Suprapubic skin (tissue), 4 donors: Measurements from ENCODE around the gene PACSIN2. TPM values are rescaled to one million over a fixed set of nuclear protein-coding genes. Genes with fewer than 3 reads are reported as not detected.

Experiments
- DNase-seq, 2 donors: peaks; one replicate each; pipeline ENCODE4 v3.0.0-alpha.2; 2019; ENCODE audit warnings: low spot score in 2 of 2
- H3K27ac ChIP-seq: fragments of 200-600 bp; sonication (generic); one replicate; pipeline ENCODE4 v1.5.1; 2019
- H3K27me3 ChIP-seq: fragments of 200-600 bp; sonication (generic); one replicate; pipeline ENCODE4 v1.5.1; 2019
- H3K36me3 ChIP-seq: fragments of 200-600 bp; sonication (generic); one replicate; pipeline ENCODE4 v1.5.1; 2019
- H3K4me1 ChIP-seq: fragments of 200-600 bp; sonication (generic); one replicate; pipeline ENCODE4 v1.5.1; 2019
- H3K4me3 ChIP-seq: fragments of 200-600 bp; sonication (generic); one replicate; pipeline ENCODE4 v1.5.1; 2019; ENCODE audit warnings: mild to moderate bottlenecking
- H3K9me3 ChIP-seq: fragments of 200-600 bp; sonication (generic); one replicate; pipeline ENCODE4 v1.5.1; 2019
- CTCF ChIP-seq, 2 donors: fragments of 200-600 bp in 1 of 2; fragments of 450-650 bp in 1 of 2; sonication (generic) in 1 of 2; IDR thresholded peaks; one replicate each; pipeline ENCODE4 v1.5.1; 2016 to 2019; ENCODE audit warnings: antibody characterized with exemption in 2 of 2, mild to moderate bottlenecking in 1 of 2, moderate library complexity in 1 of 2
- EP300 ChIP-seq: sonication (generic); formaldehyde crosslinking; IDR thresholded peaks from one replicate; pipeline ENCODE4 v1.6.1; 2017; ENCODE audit warnings: antibody characterized with exemption
- POLR2A ChIP-seq, 2 donors: fragments of 450-650 bp; IDR thresholded peaks; one replicate each; pipeline ENCODE4 v1.6.1; 2017; ENCODE audit warnings: antibody characterized with exemption in 2 of 2, mild to moderate bottlenecking in 2 of 2, moderate library complexity in 2 of 2
- POLR2AphosphoS5 ChIP-seq, 3 donors: sonication (generic); formaldehyde crosslinking; IDR thresholded peaks; one replicate each; pipeline ENCODE4 v1.6.1; 2017; ENCODE audit warnings: antibody characterized with exemption in 3 of 3
- WGBS: methylation state at CpG from one replicate; pipeline ENCODE4 v1.1.5; 2018; 5-methylcytosine and 5-hydroxymethylcytosine counted together
- total RNA-seq, 4 donors: library from RNA; depleted of rRNA; stranded (reverse); fragments of >200 nt; gene quantifications; one replicate each; pipeline ENCODE4 v1.1.0, GENCODE V29; 2016

PACSIN2 gene
- total RNA-seq, 4 donors from 2014 or later, result 38.9 to 74.8 (median 55.3) TPM

- WGBS, result 72% methylated on average over 4 of the region's 4 CpGs
- no peak for TF ChIP-seq CTCF (IDR thresholded peaks at IDR 0.05)
- no peak for TF ChIP-seq EP300
- no peak for TF ChIP-seq POLR2AphosphoS5 (IDR thresholded peaks at IDR 0.05)
- H3K27ac ChIP-seq, result no peak overlapping the region
Observed at GRCh38 chr22:42979606-42980005, 35.3 kb downstream of the PACSIN2 start.

DNA sequence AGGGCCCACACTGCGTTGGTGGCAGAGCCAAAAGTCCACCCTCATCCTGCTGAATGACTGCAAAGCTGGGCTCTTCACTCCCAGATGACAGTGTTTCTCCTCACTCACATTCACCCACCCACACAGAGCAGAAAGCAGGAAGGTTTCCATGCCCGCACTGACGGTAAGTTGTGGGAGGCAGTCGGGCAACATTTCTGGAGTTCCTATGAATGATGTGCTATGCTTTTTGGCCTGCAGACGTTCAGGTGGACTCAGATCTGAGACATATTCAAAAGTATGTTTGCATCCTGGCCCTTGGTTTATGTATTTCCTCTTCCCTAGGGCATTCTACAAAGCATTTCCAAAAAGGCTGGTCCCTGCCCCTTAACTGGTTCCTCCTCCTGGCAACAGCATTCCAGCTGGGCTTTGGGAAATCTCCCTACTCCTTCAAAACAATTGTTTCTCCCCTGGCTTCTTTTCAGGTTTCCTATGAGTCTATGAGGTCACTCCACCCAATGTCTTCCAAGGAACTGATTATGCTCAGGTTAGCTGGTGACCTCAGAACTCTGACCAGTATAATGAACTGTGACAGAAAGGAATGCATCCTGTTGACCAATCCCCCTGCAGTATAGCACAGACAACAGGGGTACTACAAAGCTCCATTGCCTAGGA, 36.4 kb downstream of the PACSIN2 start:
- Histone ChIP-seq H3K36me3 (no peaks in the 10 kb centered on the region), H3K27ac (peak overlapping the region; percentile 48), H3K9me3 (no peaks in the 10 kb centered on the region), H3K27me3 (no peaks in the 10 kb centered on the region), H3K4me3 (no peak overlapping the region), H3K4me1 (peaks cover 36% of the 10 kb centered on the region)
- TF ChIP-seq POLR2AphosphoS5 (IDR thresholded peaks at IDR 0.05) (no peak), POLR2A (IDR thresholded peaks at IDR 0.05) (no peak), CTCF (IDR thresholded peaks at IDR 0.05) (no peak), EP300 (no peak)
- peak in 1 of 2 donors; percentile 58 for DNase-seq
- 22% methylated on average over 5 of the region's 5 CpGs for WGBS

More at GRCh38 chr22:42979606-42980005, 35.3 kb downstream of the PACSIN2 start:
- Histone ChIP-seq H3K4me1 (peaks cover 32% of the 10 kb centered on the region), H3K4me3 (no peak overlapping the region), H3K9me3 (no peaks in the 10 kb centered on the region), H3K27me3 (no peaks in the 10 kb centered on the region), H3K36me3 (no peaks in the 10 kb centered on the region)
- DNase-seq, result no peak

DNA sequence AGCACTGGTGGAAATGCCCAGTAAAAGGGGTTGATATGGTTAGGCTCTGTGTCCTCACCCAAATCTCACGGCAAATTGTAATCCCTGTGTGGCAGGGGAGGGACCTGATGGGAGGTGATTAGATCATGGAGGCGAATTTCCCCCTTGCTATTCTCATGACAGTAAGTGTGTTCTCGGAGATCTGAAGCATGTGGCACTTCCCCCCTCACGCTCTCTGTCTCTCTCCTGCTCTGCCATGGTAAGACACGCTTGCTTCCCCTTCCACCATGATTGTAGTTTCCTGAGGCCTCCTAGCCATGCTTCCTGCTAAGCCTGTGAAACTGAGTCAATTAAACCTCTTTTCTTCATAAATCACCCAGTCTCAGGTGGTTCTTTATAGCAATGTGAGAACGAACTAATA, 37.4 kb downstream of the PACSIN2 start:
- H3K4me1 ChIP-seq, result peaks cover 43% of the 10 kb centered on the region
- TF ChIP-seq POLR2A (IDR thresholded peaks at IDR 0.05) (no peak), POLR2AphosphoS5 (IDR thresholded peaks at IDR 0.05) (no peak)
- DNase-seq, result peak in 1 of 2 donors; percentile 32

DNA sequence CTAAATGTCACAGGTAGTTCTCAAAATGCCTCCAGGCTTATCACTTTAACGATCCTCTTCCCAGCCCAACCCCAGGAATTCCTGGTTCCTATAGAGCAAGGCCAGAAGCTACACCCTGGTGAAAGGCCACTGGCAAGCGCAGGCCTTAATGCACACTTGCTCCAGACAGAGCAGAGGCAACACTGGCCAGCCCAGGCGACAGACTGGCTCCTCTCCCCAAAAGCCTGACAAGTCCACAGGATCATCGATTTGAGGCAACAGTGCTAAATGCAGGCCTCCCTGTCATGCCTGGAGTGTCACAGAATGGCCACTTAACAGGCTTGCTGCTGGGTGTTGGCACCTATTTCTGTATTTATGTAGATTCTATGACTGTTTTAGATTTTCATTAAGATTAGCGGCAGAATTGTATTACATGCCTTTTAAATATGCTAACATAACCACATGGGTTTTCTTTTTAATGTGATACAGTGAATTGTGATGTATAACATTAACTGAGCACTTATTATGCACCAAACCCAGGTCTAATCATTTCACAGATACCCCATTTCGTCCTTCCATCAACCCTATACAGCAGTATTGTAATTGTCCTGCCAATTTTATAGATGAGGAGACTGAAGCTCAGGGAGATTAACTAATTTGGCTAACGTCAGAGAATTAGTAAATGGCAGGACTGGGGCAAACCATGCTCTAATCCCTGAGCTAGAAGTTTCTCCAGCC, 38.6 kb downstream of the PACSIN2 start:
- Histone ChIP-seq H3K27ac (no peak overlapping the region), H3K27me3 (no peaks in the 10 kb centered on the region), H3K4me1 (peaks cover 44% of the 10 kb centered on the region), H3K4me3 (no peak overlapping the region), H3K9me3 (no peaks in the 10 kb centered on the region), H3K36me3 (no peaks in the 10 kb centered on the region)
- DNase-seq, result peak in 1 of 2 donors; percentile 44
- 65% methylated on average over 7 of the region's 7 CpGs for WGBS
- TF ChIP-seq POLR2A (IDR thresholded peaks at IDR 0.05), result no peak
- no peak for TF ChIP-seq POLR2AphosphoS5 (IDR thresholded peaks at IDR 0.05)
- no peak for TF ChIP-seq EP300
- no peak for TF ChIP-seq CTCF (IDR thresholded peaks at IDR 0.05)

More for the DNA sequence above, 37.4 kb downstream of the PACSIN2 start:
- no peaks in the 10 kb centered on the region for H3K36me3 ChIP-seq
- H3K4me3 ChIP-seq, result no peak overlapping the region
- H3K9me3 ChIP-seq, result no peaks in the 10 kb centered on the region
- peak overlapping the region; percentile 48 for H3K27ac ChIP-seq
- H3K27me3 ChIP-seq, result no peaks in the 10 kb centered on the region
- 90% methylated on average over 6 of the region's 6 CpGs for WGBS

DNA sequence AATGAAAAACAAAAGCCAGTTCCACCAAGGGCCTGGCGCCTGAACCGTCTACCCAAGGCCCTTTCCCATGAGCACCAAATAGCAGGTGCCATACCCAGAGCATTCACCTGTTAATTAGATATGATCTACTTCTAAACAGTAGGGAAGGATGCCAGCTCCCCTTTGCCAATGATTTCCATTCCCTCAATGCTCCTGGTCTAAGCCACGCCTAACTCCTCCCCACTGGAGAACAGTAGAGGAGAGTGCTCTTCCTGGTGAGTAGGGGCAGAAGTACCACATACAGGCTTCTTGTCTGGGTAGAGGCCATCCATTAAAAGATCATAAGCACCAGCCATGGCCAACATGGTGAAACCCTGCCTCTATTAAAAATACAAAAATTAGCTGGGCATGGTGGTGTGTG, 40.7 kb downstream of the PACSIN2 start:
- Histone ChIP-seq H3K36me3 (no peaks in the 10 kb centered on the region), H3K4me1 (peaks cover 48% of the 10 kb centered on the region), H3K27ac (no peak overlapping the region), H3K4me3 (no peak overlapping the region), H3K9me3 (no peaks in the 10 kb centered on the region), H3K27me3 (no peaks in the 10 kb centered on the region)
- DNase-seq, result no peak
- WGBS, result 73% methylated on average over 3 of the region's 3 CpGs
- TF ChIP-seq EP300, result no peak
- TF ChIP-seq POLR2AphosphoS5 (IDR thresholded peaks at IDR 0.05), result no peak
- no peak for TF ChIP-seq POLR2A (IDR thresholded peaks at IDR 0.05)
- TF ChIP-seq CTCF (IDR thresholded peaks at IDR 0.05), result no peak
